Measurements from ENCODE around the gene TAF4.

DNA sequence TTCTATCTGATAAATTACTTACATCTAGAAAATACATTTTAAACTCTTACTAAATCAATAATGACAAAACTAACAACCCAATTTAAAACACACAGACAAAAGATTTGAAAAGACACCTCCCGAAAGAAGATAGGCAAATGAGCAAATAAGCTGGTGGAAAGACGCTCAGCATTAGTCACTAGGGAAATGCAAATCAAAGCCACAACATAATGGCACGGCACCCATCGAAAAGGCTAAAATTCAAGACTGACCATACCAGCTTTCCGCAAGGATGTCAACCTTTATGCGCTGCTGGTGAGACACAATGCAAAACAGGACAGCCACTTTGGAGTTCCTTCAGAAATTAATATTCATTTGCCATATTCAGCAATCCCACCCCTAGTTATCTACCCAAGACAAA lies 25.9 kb downstream of the TAF4 start:
- TF ChIP-seq, protein P1, sequence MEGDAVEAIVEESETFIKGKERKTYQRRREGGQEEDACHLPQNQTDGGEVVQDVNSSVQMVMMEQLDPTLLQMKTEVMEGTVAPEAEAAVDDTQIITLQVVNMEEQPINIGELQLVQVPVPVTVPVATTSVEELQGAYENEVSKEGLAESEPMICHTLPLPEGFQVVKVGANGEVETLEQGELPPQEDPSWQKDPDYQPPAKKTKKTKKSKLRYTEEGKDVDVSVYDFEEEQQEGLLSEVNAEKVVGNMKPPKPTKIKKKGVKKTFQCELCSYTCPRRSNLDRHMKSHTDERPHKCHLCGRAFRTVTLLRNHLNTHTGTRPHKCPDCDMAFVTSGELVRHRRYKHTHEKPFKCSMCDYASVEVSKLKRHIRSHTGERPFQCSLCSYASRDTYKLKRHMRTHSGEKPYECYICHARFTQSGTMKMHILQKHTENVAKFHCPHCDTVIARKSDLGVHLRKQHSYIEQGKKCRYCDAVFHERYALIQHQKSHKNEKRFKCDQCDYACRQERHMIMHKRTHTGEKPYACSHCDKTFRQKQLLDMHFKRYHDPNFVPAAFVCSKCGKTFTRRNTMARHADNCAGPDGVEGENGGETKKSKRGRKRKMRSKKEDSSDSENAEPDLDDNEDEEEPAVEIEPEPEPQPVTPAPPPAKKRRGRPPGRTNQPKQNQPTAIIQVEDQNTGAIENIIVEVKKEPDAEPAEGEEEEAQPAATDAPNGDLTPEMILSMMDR (IDR thresholded peaks at IDR 0.05; ENCODE audit: insufficient read depth, low read length, poor library complexity, severe bottlenecking): no peak
- no peak for TF ChIP-seq EZH2phosphoT487 (conservative IDR thresholded peaks at IDR 0.05; ENCODE audit: low read length)
